T47D (cell line): ENCODE measurements around the gene FCRL2.

Experiments used
- DNase-seq, 2 experiments: peaks; one replicate each; pipeline versions ENCODE4 v3.0.0 to v3.0.0-alpha.2; 2011 to 2012; ENCODE audit warnings: low read depth in 1 of 2, low spot score in 1 of 2
- JUND ChIP-seq: IDR thresholded peaks from 2 replicates; pipeline ENCODE4 v1.6.1; 2012; ENCODE audit warnings: low read depth
- in situ Hi-C: cut with HindIII; loops from 2 replicates; pipeline ENCODE4 v1.10.0; 2016; ENCODE audit warnings: low sequenced_read_pairs, low pct_unique_long_range_greater_than_20kb

The FCRL2 gene

DNA sequence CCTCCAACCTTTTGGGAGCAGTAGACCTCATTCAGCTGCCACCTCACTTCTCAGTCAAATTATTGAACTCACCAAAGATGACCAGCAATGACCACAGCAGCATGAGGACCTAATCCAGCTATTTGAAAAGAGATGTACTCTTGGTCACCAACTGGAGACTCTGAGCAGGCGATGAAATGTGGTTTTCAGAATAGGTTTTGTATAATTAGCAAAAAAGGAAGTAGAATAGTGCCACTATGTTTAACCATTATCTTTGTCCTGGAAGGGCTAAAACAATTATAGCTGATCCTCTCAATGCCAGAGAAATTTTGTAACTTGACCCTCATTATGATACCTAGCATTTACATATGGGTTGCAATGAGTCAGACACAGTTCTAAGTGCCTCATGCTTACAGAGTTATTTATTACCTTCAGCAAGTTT, at the start of gene FCRL2:
FCRL2 (minus strand) TSS at position 162 of the 421 bp plus-strand sequence; CDS start at position 103, 59 bp downstream.
- no peak for DNase-seq
- TF ChIP-seq JUND: no peak
- in situ Hi-C loops: no loop called here

DNA sequence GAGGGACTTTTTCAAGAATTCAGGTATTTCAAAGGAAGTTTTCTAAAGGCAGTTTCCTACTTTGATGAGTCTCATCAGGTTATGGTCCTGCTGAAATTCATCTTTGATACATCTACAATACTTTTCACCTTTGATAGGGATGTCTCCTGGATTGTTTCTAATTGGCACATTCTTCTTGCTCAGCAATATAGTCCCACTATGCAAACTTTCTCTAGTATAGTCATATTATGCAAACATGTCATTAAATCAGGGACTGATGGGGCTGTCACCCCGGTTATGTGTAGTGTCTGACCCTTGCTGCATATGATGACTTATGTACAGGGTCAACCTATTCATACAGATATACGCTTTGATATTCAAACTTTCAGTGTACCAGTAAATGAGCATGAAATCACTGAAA, 43.4 kb upstream of the FCRL2 start:
- in situ Hi-C loops: no loop called here
- TF ChIP-seq JUND: no peak
- DNase-seq: no peak

DNA sequence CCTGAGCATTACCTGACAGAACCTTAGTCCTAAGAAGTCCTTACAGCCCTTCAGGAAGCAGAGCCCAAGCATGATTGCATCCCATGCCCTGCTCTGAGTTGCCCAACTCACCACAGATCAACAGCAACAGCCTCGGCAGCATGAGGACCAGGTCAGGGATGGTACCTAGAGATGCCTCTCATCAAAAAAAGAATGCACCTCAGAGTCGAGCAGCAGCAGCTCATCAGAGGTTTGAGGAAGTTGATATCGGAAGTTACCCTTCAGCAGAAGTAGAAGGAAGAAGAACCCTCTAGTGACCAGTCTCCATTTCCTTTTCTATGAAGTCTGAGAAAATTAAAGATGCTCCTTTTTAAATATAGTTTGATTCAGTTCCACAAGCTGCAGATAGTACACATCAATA, 43.0 kb upstream of the FCRL2 start, which contains the start of gene FCRL1:
FCRL1 (minus strand) TSS at position 225 of the 400 bp plus-strand sequence; CDS start at position 142, 83 bp downstream.
- TF ChIP-seq JUND: no peak
- no peak for DNase-seq
- in situ Hi-C loops: no loop called here

DNA sequence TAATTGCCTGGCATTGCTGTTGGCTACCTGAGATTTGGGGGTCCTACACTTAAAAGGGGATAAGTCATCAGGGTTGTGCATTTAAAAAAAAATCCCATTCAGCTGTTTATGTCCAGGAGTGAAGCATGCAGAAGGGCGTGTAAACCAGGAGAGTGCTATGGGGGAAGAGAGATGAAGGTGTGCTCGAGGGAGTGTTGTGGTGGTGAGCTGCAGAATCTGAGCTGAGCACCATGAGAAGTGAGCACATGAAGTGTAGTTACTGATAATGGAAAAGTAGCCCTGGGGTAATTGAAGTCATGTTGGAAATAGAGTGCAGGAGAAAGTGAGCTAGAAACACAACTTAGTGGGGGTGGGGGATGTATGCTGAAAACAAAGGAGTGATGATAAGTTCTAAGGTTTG, 42.3 kb upstream of the FCRL2 start:
- no peak for TF ChIP-seq JUND
- in situ Hi-C loops: no loop called here
- DNase-seq: no peak

- no peak for TF ChIP-seq JUND
- in situ Hi-C loops: no loop called here
- no peak for DNase-seq
Observed at GRCh38 chr1:157813269-157813668, 36.3 kb upstream of the FCRL2 start.

DNA sequence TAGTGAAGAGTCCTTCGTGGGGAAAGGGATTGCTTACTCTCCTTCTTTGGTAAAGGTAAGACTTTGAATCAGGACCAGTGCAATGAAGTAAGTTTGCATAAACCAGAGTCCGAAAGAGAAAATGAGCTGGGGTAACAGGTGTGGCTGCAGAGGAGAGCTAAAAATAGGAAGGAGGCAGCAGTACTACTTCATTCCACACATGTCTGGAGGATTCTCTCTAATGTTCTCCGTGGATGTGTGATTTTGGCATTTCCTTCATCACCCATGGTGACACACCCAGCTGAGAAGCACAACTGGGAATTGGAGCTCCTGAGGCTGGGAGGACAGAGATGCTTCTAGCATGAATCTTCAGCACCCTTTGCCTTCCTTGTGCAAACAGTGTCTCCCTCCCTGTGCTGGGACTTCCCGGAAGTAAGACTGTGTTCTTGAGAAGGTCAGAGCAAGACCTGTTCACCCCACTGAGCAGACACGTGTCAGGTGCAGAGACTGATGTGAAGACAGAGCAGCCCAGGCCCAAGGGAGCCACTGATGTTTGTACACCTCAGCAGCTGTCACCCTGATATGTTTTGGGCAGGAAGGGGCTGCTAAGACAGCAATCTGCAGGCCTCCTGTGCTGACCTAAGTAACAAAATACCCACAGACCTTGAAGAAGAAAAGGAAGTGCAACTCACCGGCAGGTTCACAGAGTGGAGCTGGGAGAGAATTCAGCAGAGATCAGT, 29.7 kb upstream of the FCRL2 start:
- no peak for DNase-seq
- in situ Hi-C loops: no loop called here
- no peak for TF ChIP-seq JUND

DNA sequence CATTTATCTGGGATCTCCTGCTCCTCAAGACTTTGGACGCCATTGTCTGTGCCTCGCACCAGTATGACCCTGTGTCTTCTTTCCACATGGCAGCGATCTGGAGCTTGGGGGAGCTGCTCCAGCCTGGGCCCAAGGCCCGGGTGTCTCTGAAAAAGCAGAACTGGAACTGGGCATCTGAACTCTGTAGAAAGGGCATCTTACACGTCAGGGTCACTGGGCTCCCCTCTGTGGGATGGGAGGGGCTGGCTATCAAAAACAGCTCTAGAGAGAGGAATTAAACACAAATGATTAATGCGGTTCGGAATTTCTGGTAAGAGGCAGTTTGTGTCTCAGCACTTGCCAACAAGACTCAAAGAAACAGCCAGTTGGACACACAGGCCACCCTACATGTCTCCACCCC, 26.9 kb upstream of the FCRL2 start:
- DNase-seq: no peak
- in situ Hi-C loops: no loop called here
- TF ChIP-seq JUND: no peak

DNA sequence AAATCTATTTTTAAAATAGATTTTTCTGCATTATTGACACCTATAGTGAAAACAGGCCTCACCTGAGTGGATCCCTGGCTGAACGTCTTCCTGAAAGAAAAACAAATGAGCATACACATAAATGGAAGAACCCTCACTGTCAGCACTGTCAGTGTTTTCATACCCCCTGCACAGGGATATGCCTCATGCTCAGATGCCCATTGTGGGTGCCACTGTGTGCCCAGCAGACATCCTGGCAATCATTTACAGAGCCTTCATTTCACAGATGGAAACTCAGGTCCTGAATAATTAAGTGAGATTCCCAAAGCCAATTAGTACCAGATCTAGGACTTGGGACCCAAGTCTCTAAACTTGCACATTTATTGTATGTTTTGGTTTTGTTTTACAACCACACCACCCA, 23.1 kb upstream of the FCRL2 start:
- TF ChIP-seq JUND: no peak
- no peak for DNase-seq
- in situ Hi-C loops: no loop called here

DNA sequence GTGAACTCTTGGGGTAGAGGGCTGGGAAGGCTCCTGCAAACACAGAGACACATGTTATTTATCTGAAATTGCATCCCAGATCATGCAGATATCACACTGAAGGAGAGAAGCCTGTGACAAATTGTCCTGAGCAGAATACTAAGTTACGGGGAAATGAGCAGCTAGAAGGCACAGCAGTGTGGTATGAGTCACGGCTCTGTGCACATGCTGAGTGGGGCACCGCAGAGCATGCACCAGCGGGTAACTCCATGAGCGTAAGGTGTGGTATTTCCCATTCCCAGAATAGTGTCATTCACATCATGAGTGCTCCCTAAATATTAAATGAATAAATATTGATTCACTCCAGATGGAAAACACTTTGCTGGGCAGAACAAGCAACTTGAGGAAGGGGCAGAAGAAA, 21.3 kb upstream of the FCRL2 start:
- DNase-seq: no peak
- no peak for TF ChIP-seq JUND
- in situ Hi-C loops: no loop called here

GRCh38 chr1:157785248-157785647, 8.3 kb upstream of the FCRL2 start:
- in situ Hi-C loops: no loop called here
- no peak for TF ChIP-seq JUND
- DNase-seq: no peak

DNA sequence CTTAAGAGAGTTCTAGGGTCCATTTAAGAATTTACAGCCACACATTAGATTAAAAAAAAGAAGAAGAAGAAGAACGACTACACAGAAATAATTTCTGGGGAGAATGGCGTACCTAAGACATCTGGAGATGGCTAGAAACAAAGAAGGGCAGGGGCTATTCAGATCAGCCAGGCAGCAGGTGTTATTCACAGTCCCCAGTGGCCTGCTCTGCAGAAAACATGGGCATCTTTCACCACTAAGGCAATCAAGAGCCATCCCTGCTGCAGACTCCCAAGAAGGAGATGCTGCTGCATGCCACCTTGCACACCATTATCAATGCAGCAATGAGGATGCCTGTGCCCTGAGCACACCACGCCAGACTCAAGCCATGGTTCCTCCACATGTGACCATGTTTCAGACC, 7.9 kb upstream of the FCRL2 start:
- in situ Hi-C loops: no loop called here
- no peak for TF ChIP-seq JUND
- no peak for DNase-seq

DNA sequence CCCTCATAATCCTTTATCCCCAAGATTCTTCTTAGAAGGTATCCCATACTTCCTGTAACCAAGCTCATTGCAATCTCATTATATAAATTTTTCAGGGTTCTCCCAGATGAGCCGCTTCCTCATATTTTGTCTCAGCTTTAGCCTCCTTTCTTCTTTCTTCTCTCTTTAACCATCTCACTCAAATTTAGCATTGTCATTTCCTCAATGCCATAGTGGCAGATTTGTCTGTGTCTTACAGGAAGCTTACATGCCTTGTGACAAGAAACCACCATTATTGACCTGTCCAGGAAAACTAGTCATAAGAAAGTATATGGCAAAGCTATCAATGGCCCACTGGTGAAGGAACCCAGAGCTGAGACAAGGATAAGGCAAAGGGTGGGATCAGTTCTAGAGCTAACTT, 6.0 kb upstream of the FCRL2 start:
- TF ChIP-seq JUND: no peak
- DNase-seq: no peak
- in situ Hi-C loops: no loop called here

DNA sequence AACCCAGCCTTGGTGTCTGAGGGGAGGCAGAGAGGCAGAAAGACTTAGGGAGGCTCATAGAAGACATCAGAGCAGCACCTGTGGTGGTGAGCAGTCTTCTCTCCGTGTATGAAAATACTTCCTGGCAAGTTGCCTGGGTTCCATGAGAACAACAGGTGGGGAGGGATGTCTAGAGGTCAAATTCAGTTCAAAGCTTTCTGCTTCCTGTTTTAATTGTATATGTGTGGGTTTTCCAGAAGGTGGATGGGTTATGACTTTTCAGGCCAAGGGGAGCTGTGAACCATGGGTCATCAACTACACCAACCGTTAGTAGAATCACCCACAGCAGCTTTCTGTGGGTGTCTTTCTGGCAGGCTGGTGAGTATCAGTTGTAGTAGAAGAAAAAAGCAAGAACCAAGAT, 4.1 kb upstream of the FCRL2 start:
- in situ Hi-C loops: no loop called here
- no peak for DNase-seq
- no peak for TF ChIP-seq JUND
